WTC11 (cell line): ENCODE measurements around the gene ATP9A. TPM values are rescaled to one million over a fixed set of nuclear protein-coding genes. Genes with fewer than 3 reads are reported as not detected.

Experiments
- ATAC-seq: fragments of 200-7000 bp; cut with Tn5 transposase; 2 replicates; pipeline ENCODE4 v1.10.0; 2021; ENCODE audit warnings: mild to moderate bottlenecking, moderate library complexity
- CTCF ChIA-PET: fragments of 300-600 bp; sonication (Branson Sonifier 250); formaldehyde crosslinking; loops from one replicate; lab custom pipeline; 2021; ENCODE audit warnings: antibody characterized with exemption; lab: Charles Lee
- POLR2A ChIA-PET: fragments of 350-600 bp; sonication (Branson Sonifier 250); formaldehyde crosslinking; loops from one replicate; lab custom pipeline; 2021; ENCODE audit warnings: antibody characterized with exemption; lab: Charles Lee
- DNase-seq: peaks from one replicate; pipeline ENCODE4 v3.0.0; 2021; ENCODE audit warnings: low spot score
- H3K27ac Mint-ChIP-seq: 2 replicates; pipeline ENCODE4 v1.8.0; 2021; ENCODE audit warnings: mixed read lengths
- H3K27me3 Mint-ChIP-seq: 2 replicates; pipeline ENCODE4 v1.8.0; 2021; ENCODE audit warnings: low read depth, mild to moderate bottlenecking, moderate library complexity, mixed read lengths
- H3K36me3 Mint-ChIP-seq: 2 replicates; pipeline ENCODE4 v1.8.0; 2021; ENCODE audit warnings: mixed read lengths
- H3K4me1 Mint-ChIP-seq: 2 replicates; pipeline ENCODE4 v1.8.0; 2022; ENCODE audit warnings: mixed read lengths
- H3K4me3 Mint-ChIP-seq: 2 replicates; pipeline ENCODE4 v1.8.0; 2021; ENCODE audit warnings: mild to moderate bottlenecking, moderate library complexity, mixed read lengths
- H3K9me3 Mint-ChIP-seq: 2 replicates; pipeline ENCODE4 v1.8.0; 2021; ENCODE audit warnings: mixed read lengths
- ATF1 ChIP-seq: sonication (generic); formaldehyde crosslinking; IDR thresholded peaks from 2 replicates; pipeline ENCODE4 v1.8.1; 2023; ENCODE audit warnings: mild to moderate bottlenecking, moderate library complexity, missing genetic modification reagents
- CREB1 ChIP-seq: sonication (generic); formaldehyde crosslinking; IDR thresholded peaks from 2 replicates; pipeline ENCODE4 v1.8.0; 2023; ENCODE audit warnings: mild to moderate bottlenecking, missing genetic modification reagents
- ETV6 ChIP-seq: sonication (generic); formaldehyde crosslinking; IDR thresholded peaks from 2 replicates; pipeline ENCODE4 v1.8.1; 2022; ENCODE audit warnings: mild to moderate bottlenecking, missing genetic modification reagents
- FOXK1 ChIP-seq: sonication (generic); formaldehyde crosslinking; IDR thresholded peaks from 2 replicates; pipeline ENCODE4 v1.8.0; 2022; ENCODE audit warnings: mild to moderate bottlenecking, moderate library complexity, missing genetic modification reagents
- GABPB1 ChIP-seq: sonication (generic); formaldehyde crosslinking; IDR thresholded peaks from 2 replicates; pipeline ENCODE4 v1.8.1; 2023; ENCODE audit warnings: mild to moderate bottlenecking, missing genetic modification reagents
- GRHL2 ChIP-seq: fragments of 250-450 bp; sonication (Bioruptor Pico); IDR thresholded peaks from 2 replicates; pipeline ENCODE4 v1.8.0; 2022; ENCODE audit warnings: mild to moderate bottlenecking, moderate library complexity; ENCODE audit not compliant: insufficient replicate concordance, severe bottlenecking
- HMGA2 ChIP-seq: fragments of 250-450 bp; sonication (Bioruptor Pico); IDR thresholded peaks from 2 replicates; pipeline ENCODE4 v1.4.0; 2021; ENCODE audit warnings: mild to moderate bottlenecking, moderate library complexity
- IRF2 ChIP-seq: sonication (generic); formaldehyde crosslinking; IDR thresholded peaks from 2 replicates; pipeline ENCODE4 v1.8.0; 2022; ENCODE audit warnings: low read depth, missing genetic modification reagents, borderline replicate concordance
- JAZF1 ChIP-seq: fragments of 250-450 bp; sonication (Bioruptor Pico); IDR thresholded peaks from 2 replicates; pipeline ENCODE4 v1.9.0; 2021; ENCODE audit warnings: moderate library complexity, mild to moderate bottlenecking, inconsistent platforms
- MXD4 ChIP-seq: fragments of 250-450 bp; sonication (Bioruptor Pico); IDR thresholded peaks from 2 replicates; pipeline ENCODE4 v1.8.0; 2021; ENCODE audit warnings: mild to moderate bottlenecking, moderate library complexity, borderline replicate concordance
- NFATC4 ChIP-seq: fragments of 250-450 bp; sonication (Bioruptor Pico); IDR thresholded peaks from 2 replicates; pipeline ENCODE4 v1.9.0; 2021; ENCODE audit warnings: mild to moderate bottlenecking
- NR1H2 ChIP-seq: sonication (generic); formaldehyde crosslinking; IDR thresholded peaks from 2 replicates; pipeline ENCODE4 v1.9.0; 2021; ENCODE audit warnings: mild to moderate bottlenecking, moderate library complexity, missing genetic modification reagents
- OVOL2 ChIP-seq: fragments of 250-450 bp; sonication (Bioruptor Pico); IDR thresholded peaks from 2 replicates; pipeline ENCODE4 v1.9.0; 2021; ENCODE audit warnings: mild to moderate bottlenecking, borderline replicate concordance
- PRRX2 ChIP-seq: fragments of 250-450 bp; sonication (Bioruptor Pico); IDR thresholded peaks from 2 replicates; pipeline ENCODE4 v1.8.0; 2021; ENCODE audit warnings: mild to moderate bottlenecking
- SMAD4 ChIP-seq: sonication (generic); formaldehyde crosslinking; IDR thresholded peaks from 2 replicates; pipeline ENCODE4 v1.8.0; 2022; ENCODE audit warnings: mild to moderate bottlenecking, missing genetic modification reagents
- TEAD1 ChIP-seq: sonication (generic); formaldehyde crosslinking; IDR thresholded peaks from 2 replicates; pipeline ENCODE4 v1.8.0; 2022; ENCODE audit warnings: mild to moderate bottlenecking, missing genetic modification reagents
- TEAD4 ChIP-seq: sonication (generic); formaldehyde crosslinking; IDR thresholded peaks from 2 replicates; pipeline ENCODE4 v1.8.0; 2022; ENCODE audit warnings: mild to moderate bottlenecking, missing genetic modification reagents
- ZNF121 ChIP-seq: sonication (generic); formaldehyde crosslinking; IDR thresholded peaks from 2 replicates; pipeline ENCODE4 v1.8.0; 2023; ENCODE audit warnings: missing genetic modification reagents
- ZNF138 ChIP-seq: sonication (generic); formaldehyde crosslinking; conservative IDR thresholded peaks from 2 replicates; pipeline ENCODE4 v1.8.1; 2022; ENCODE audit warnings: mild to moderate bottlenecking, moderate library complexity, missing genetic modification reagents
- ZNF416 ChIP-seq: fragments of 250-450 bp; sonication (Bioruptor Pico); IDR thresholded peaks from 2 replicates; pipeline ENCODE4 v1.9.0; 2021; ENCODE audit warnings: mild to moderate bottlenecking, inconsistent platforms
- ZNF423 ChIP-seq: fragments of 250-450 bp; sonication (Bioruptor Pico); IDR thresholded peaks from 2 replicates; pipeline ENCODE4 v2.1.2; 2022; ENCODE audit warnings: mild to moderate bottlenecking, moderate library complexity
- ZNF671 ChIP-seq: fragments of 250-450 bp; sonication (Bioruptor Pico); IDR thresholded peaks from 2 replicates; pipeline ENCODE4 v1.8.0; 2021; ENCODE audit warnings: mild to moderate bottlenecking
- total RNA-seq: library from RNA; stranded (reverse); gene quantifications from 3 replicates; pipeline ENCODE4 v1.2.3, GENCODE V29; 2021
- TF ChIP-seq, protein P1 (sequence below): sonication (generic); formaldehyde crosslinking; IDR thresholded peaks from 2 replicates; pipeline ENCODE4 v1.8.0; 2023; ENCODE audit warnings: missing genetic modification reagents, mild to moderate bottlenecking, borderline replicate concordance
- TF ChIP-seq, protein P2 (sequence below): sonication (generic); formaldehyde crosslinking; IDR thresholded peaks from 2 replicates; pipeline ENCODE4 v1.8.0; 2022; ENCODE audit warnings: mild to moderate bottlenecking, missing genetic modification reagents
- TF ChIP-seq, protein P3 (sequence below): fragments of 200-600 bp; IDR thresholded peaks from 2 replicates; pipeline ENCODE4 v1.8.0; 2022; ENCODE audit warnings: antibody characterized with exemption
- TF ChIP-seq, protein P4 (sequence below): sonication (generic); formaldehyde crosslinking; IDR thresholded peaks from 2 replicates; pipeline ENCODE4 v1.8.0; 2022; ENCODE audit warnings: mild to moderate bottlenecking, missing genetic modification reagents

Gene ATP9A
- total RNA-seq, 1 experiment from 2014 or later: 5.0 TPM

DNA sequence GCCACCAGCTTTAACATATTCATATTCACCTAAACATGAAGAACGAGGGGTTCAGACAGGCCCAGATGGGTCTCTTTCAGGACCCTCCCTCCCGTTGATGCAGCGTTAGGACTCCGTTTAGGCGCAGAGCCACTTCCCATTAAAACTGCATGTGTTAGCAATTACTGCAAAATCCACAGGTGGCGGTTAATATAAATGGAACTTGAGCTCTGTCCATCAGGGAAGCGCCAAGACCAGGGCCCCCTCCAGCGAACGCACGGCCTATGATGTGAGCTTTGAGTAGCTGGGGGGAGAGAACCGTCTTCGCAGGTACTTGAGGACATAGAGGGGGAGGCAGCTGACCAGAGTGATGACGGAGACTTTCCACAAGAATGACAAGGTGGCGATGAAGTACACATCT lies 167.2 kb downstream of the ATP9A start:
- H3K4me3 Mint-ChIP-seq: no peak overlapping the region
- H3K4me1 Mint-ChIP-seq: peaks cover 29% of the 10 kb centered on the region
- DNase-seq: no peak
- no peak for ATAC-seq
- H3K9me3 Mint-ChIP-seq: no peaks in the 10 kb centered on the region
- no peaks in the 10 kb centered on the region; the same call in 1 of the 2 replicates for H3K27me3 Mint-ChIP-seq
- no peaks in the 10 kb centered on the region for H3K36me3 Mint-ChIP-seq
- POLR2A ChIA-PET: no interaction called here
- no peak for TF ChIP-seq HMGA2
- no peak for TF ChIP-seq IRF2
- TF ChIP-seq, protein P1, sequence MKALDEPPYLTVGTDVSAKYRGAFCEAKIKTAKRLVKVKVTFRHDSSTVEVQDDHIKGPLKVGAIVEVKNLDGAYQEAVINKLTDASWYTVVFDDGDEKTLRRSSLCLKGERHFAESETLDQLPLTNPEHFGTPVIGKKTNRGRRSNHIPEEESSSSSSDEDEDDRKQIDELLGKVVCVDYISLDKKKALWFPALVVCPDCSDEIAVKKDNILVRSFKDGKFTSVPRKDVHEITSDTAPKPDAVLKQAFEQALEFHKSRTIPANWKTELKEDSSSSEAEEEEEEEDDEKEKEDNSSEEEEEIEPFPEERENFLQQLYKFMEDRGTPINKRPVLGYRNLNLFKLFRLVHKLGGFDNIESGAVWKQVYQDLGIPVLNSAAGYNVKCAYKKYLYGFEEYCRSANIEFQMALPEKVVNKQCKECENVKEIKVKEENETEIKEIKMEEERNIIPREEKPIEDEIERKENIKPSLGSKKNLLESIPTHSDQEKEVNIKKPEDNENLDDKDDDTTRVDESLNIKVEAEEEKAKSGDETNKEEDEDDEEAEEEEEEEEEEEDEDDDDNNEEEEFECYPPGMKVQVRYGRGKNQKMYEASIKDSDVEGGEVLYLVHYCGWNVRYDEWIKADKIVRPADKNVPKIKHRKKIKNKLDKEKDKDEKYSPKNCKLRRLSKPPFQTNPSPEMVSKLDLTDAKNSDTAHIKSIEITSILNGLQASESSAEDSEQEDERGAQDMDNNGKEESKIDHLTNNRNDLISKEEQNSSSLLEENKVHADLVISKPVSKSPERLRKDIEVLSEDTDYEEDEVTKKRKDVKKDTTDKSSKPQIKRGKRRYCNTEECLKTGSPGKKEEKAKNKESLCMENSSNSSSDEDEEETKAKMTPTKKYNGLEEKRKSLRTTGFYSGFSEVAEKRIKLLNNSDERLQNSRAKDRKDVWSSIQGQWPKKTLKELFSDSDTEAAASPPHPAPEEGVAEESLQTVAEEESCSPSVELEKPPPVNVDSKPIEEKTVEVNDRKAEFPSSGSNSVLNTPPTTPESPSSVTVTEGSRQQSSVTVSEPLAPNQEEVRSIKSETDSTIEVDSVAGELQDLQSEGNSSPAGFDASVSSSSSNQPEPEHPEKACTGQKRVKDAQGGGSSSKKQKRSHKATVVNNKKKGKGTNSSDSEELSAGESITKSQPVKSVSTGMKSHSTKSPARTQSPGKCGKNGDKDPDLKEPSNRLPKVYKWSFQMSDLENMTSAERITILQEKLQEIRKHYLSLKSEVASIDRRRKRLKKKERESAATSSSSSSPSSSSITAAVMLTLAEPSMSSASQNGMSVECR: no peak
- TF ChIP-seq, protein P2, sequence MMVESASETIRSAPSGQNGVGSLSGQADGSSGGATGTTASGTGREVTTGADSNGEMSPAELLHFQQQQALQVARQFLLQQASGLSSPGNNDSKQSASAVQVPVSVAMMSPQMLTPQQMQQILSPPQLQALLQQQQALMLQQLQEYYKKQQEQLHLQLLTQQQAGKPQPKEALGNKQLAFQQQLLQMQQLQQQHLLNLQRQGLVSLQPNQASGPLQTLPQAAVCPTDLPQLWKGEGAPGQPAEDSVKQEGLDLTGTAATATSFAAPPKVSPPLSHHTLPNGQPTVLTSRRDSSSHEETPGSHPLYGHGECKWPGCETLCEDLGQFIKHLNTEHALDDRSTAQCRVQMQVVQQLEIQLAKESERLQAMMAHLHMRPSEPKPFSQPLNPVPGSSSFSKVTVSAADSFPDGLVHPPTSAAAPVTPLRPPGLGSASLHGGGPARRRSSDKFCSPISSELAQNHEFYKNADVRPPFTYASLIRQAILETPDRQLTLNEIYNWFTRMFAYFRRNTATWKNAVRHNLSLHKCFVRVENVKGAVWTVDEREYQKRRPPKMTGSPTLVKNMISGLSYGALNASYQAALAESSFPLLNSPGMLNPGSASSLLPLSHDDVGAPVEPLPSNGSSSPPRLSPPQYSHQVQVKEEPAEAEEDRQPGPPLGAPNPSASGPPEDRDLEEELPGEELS (CRISPR knock-in tag): no peak
- TF ChIP-seq GABPB1 (CRISPR knock-in tag): no peak
- TF ChIP-seq CREB1 (CRISPR knock-in tag): no peak
- TF ChIP-seq SMAD4 (CRISPR knock-in tag): no peak
- TF ChIP-seq, protein P3, sequence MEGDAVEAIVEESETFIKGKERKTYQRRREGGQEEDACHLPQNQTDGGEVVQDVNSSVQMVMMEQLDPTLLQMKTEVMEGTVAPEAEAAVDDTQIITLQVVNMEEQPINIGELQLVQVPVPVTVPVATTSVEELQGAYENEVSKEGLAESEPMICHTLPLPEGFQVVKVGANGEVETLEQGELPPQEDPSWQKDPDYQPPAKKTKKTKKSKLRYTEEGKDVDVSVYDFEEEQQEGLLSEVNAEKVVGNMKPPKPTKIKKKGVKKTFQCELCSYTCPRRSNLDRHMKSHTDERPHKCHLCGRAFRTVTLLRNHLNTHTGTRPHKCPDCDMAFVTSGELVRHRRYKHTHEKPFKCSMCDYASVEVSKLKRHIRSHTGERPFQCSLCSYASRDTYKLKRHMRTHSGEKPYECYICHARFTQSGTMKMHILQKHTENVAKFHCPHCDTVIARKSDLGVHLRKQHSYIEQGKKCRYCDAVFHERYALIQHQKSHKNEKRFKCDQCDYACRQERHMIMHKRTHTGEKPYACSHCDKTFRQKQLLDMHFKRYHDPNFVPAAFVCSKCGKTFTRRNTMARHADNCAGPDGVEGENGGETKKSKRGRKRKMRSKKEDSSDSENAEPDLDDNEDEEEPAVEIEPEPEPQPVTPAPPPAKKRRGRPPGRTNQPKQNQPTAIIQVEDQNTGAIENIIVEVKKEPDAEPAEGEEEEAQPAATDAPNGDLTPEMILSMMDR: no peak
- TF ChIP-seq, all 79 proteins: peak for 0
- CTCF ChIA-PET: interaction anchor here (1.0 kb wide), 2 partner anchors 23 to 215 kb away, joined by 3 to 7 read pairs; no protein-coding TSS in a partner anchor
- no peak overlapping the region for H3K27ac Mint-ChIP-seq

DNA sequence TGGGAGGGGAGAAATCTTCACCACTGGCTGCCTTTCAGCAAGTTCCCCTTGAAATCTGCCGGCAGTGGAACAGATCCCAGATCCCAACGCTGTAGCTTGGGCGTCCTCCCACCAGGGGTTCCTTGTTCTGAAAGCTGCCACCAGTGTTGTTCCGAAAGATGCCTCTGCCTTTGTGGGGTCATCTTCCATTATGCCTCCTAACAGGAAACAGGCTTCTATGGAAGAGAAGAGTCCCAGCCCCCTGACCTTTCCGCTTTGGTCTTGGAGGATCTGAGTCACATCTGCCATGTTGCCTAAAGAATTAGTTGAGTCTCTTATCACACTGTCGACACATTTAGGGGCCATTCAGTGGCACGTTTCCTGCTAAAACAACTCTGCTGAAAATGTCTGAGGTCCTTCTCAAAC lies 168.2 kb downstream of the ATP9A start:
- TF ChIP-seq FOXK1: no peak
- TF ChIP-seq PRRX2 (CRISPR knock-in tag): no peak
- TF ChIP-seq ZNF416 (CRISPR knock-in tag): no peak
- no peak for TF ChIP-seq TEAD4 (CRISPR knock-in tag)
- TF ChIP-seq ZNF121 (CRISPR knock-in tag): no peak
- CTCF ChIA-PET: interaction anchor here (0.6 to 1.2 kb wide), 3 partner anchors 24 to 200 kb away, joined by 3 to 4 read pairs (median 4); no protein-coding TSS in a partner anchor
- Mint-ChIP-seq H3K9me3 (no peaks in the 10 kb centered on the region), H3K27me3 (no peaks in the 10 kb centered on the region; the same call in 1 of the 2 replicates), H3K4me3 (no peak overlapping the region), H3K4me1 (peaks cover 29% of the 10 kb centered on the region), H3K36me3 (no peaks in the 10 kb centered on the region), H3K27ac (no peak overlapping the region)
- no peak for ATAC-seq
- DNase-seq: no peak
- POLR2A ChIA-PET: no interaction called here

DNA sequence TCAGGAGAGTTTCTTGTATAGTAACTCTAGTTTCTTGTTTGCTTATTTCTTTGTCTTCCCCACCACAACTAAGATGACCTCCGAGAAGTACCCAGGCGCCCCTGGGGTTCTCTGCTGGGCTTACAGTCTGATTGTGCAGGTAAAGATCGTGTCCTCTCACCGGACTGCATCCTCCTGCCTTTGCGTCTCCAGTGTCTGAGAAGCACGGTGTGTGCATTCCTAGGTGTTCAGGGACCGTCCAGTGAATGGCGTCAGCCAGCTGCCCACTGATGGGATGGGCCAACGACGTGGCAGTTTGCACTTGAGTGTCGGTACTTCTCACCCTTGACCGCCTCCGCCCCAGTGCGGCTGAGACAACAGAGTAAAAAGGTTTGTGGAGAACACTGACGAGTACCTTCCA lies 169.6 kb downstream of the ATP9A start:
- H3K27ac Mint-ChIP-seq: no peak overlapping the region
- ATAC-seq (no peak), DNase-seq (no peak)
- H3K36me3 Mint-ChIP-seq: no peaks in the 10 kb centered on the region
- no peak overlapping the region for H3K4me3 Mint-ChIP-seq
- H3K4me1 Mint-ChIP-seq: peaks cover 38% of the 10 kb centered on the region
- TF ChIP-seq TEAD1 (CRISPR knock-in tag) (no peak), CREB1 (CRISPR knock-in tag) (no peak), ZNF671 (CRISPR knock-in tag) (no peak), ATF1 (CRISPR knock-in tag) (no peak), ETV6 (CRISPR knock-in tag) (no peak), OVOL2 (CRISPR knock-in tag) (no peak), NR1H2 (CRISPR knock-in tag) (no peak), MXD4 (CRISPR knock-in tag) (no peak), IRF2 (no peak), JAZF1 (no peak), ZNF423 (CRISPR knock-in tag) (no peak), GRHL2 (CRISPR knock-in tag) (no peak), ZNF138 (CRISPR knock-in tag) (no peak), NFATC4 (CRISPR knock-in tag) (no peak)
- TF ChIP-seq, protein P4, sequence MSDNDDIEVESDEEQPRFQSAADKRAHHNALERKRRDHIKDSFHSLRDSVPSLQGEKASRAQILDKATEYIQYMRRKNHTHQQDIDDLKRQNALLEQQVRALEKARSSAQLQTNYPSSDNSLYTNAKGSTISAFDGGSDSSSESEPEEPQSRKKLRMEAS (CRISPR knock-in tag): no peak
- no peaks in the 10 kb centered on the region for H3K9me3 Mint-ChIP-seq
- ChIA-PET POLR2A (no interaction called here), CTCF (interaction anchor here (2.5 to 4.9 kb wide), 2 partner anchors 25 to 611 kb away, joined by 14 to 40 read pairs; no protein-coding TSS in a partner anchor)
- H3K27me3 Mint-ChIP-seq: no peaks in the 10 kb centered on the region; the same call in 1 of the 2 replicates
